ENCODE results near the gene RBAK.
"Not testable (repeated sequence)": the region's sequence is repeated elsewhere in the genome, so short reads cannot be mapped to it uniquely, and the experiment has no call there.

GRCh38 chr7:5047127-5047526, 1.5 kb downstream of the RBAK start:
- TF ChIP-seq TAF1 (conservative IDR thresholded peaks at IDR 0.05); JUND (IDR thresholded peaks at IDR 0.05); GABPA (IDR thresholded peaks at IDR 0.05 in 1 of 2, conservative IDR thresholded peaks at IDR 0.05 in 1 of 2); CTCF (IDR thresholded peaks at IDR 0.05; ENCODE audit: low read depth, low read length, missing input control); SP1 (IDR thresholded peaks at IDR 0.05); YY1 (IDR thresholded peaks at IDR 0.05); EGR1 (IDR thresholded peaks at IDR 0.05; ENCODE audit: low read depth in 2 of 2); HNF4G (IDR thresholded peaks at IDR 0.05); RAD21 (IDR thresholded peaks at IDR 0.05); RXRA (IDR thresholded peaks at IDR 0.05): not testable (repeated sequence)
- TF ChIP-seq, protein P1, sequence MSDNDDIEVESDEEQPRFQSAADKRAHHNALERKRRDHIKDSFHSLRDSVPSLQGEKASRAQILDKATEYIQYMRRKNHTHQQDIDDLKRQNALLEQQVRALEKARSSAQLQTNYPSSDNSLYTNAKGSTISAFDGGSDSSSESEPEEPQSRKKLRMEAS (IDR thresholded peaks at IDR 0.05): not testable (repeated sequence)
- TF ChIP-seq, protein P2, sequence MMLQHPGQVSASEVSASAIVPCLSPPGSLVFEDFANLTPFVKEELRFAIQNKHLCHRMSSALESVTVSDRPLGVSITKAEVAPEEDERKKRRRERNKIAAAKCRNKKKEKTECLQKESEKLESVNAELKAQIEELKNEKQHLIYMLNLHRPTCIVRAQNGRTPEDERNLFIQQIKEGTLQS (IDR thresholded peaks at IDR 0.05): not testable (repeated sequence)
- TF ChIP-seq, protein P3, sequence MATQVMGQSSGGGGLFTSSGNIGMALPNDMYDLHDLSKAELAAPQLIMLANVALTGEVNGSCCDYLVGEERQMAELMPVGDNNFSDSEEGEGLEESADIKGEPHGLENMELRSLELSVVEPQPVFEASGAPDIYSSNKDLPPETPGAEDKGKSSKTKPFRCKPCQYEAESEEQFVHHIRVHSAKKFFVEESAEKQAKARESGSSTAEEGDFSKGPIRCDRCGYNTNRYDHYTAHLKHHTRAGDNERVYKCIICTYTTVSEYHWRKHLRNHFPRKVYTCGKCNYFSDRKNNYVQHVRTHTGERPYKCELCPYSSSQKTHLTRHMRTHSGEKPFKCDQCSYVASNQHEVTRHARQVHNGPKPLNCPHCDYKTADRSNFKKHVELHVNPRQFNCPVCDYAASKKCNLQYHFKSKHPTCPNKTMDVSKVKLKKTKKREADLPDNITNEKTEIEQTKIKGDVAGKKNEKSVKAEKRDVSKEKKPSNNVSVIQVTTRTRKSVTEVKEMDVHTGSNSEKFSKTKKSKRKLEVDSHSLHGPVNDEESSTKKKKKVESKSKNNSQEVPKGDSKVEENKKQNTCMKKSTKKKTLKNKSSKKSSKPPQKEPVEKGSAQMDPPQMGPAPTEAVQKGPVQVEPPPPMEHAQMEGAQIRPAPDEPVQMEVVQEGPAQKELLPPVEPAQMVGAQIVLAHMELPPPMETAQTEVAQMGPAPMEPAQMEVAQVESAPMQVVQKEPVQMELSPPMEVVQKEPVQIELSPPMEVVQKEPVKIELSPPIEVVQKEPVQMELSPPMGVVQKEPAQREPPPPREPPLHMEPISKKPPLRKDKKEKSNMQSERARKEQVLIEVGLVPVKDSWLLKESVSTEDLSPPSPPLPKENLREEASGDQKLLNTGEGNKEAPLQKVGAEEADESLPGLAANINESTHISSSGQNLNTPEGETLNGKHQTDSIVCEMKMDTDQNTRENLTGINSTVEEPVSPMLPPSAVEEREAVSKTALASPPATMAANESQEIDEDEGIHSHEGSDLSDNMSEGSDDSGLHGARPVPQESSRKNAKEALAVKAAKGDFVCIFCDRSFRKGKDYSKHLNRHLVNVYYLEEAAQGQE (IDR thresholded peaks at IDR 0.05): not testable (repeated sequence)
- TF ChIP-seq, protein P4, sequence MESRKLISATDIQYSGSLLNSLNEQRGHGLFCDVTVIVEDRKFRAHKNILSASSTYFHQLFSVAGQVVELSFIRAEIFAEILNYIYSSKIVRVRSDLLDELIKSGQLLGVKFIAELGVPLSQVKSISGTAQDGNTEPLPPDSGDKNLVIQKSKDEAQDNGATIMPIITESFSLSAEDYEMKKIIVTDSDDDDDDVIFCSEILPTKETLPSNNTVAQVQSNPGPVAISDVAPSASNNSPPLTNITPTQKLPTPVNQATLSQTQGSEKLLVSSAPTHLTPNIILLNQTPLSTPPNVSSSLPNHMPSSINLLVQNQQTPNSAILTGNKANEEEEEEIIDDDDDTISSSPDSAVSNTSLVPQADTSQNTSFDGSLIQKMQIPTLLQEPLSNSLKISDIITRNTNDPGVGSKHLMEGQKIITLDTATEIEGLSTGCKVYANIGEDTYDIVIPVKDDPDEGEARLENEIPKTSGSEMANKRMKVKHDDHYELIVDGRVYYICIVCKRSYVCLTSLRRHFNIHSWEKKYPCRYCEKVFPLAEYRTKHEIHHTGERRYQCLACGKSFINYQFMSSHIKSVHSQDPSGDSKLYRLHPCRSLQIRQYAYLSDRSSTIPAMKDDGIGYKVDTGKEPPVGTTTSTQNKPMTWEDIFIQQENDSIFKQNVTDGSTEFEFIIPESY (IDR thresholded peaks at IDR 0.05): not testable (repeated sequence)
